NCI-H2227 (cell line): Measurements from ENCODE around the gene KCP.
A peak's percentile ranks its signal among the peaks of the same experiment; 100 is the strongest.

Experiments used
- DNase-seq: peaks from one replicate; lab custom pipeline; 2025; ENCODE audit not compliant: unreplicated experiment; lab: John Stamatoyannopoulos, UW

KCP gene

GRCh38 chr7:128830231-128831177 is 80.0 kb downstream of the KCP start, which contains the start of gene FLNC:
Gene FLNC, plus strand, starts transcription at chr7:128830406. Its CDS starts 232 bp downstream, at chr7:128830638.
- peak; percentile 58 for DNase-seq

- DNase-seq: no peak
Measured at GRCh38 chr7:128829391-128830166, 80.9 kb downstream of the KCP start.

GRCh38 chr7:128827971-128828711 is 82.4 kb downstream of the KCP start:
- no peak for DNase-seq

GRCh38 chr7:128827248-128827958 is 83.1 kb downstream of the KCP start:
- DNase-seq: no peak

DNA sequence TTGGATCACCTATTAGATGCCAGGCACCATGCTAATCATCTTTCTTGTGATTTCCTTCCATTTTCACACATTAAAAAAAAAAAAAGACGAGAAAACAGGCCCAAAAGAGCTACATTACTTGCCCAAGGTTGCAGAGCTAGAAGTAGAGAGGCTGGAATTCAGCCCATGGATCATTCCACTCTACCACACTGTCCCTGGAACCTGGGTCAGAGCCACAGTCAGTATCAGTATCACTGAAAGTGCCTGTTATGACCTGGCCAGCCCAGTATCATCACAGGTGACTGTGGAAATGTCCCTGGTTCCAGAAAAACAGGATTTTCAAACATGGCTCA is 83.6 kb downstream of the KCP start:
- DNase-seq: no peak
